Psoas muscle (tissue), 8 donors: Measurements from ENCODE around the gene OR2M2. TPM values are rescaled to one million over a fixed set of nuclear protein-coding genes. Genes with fewer than 3 reads are reported as not detected.

Experiments used
- ATAC-seq, 4 donors: fragments of 200-7000 bp; cut with Tn5 transposase; one replicate each; pipeline ENCODE4 v1.9.1; 2020; ENCODE audit warnings: moderate library complexity in 3 of 4, mild to moderate bottlenecking in 2 of 4
- DNase-seq, 2 donors: peaks; one replicate each; pipeline ENCODE4 v3.0.0-alpha.2; 2020
- H3K27ac ChIP-seq: fragments of 200-600 bp; one replicate; pipeline ENCODE4 v1.8.0; 2022
- H3K27me3 ChIP-seq, 3 donors: fragments of 200-600 bp in 1 of 3; one replicate each; pipeline versions ENCODE4 v1.6.1 to v1.8.0; 2013 to 2022; ENCODE audit warnings: low read length in 2 of 3, mild to moderate bottlenecking in 2 of 3, moderate library complexity in 1 of 3; ENCODE audit not compliant: insufficient read depth in 3 of 3
- H3K36me3 ChIP-seq, 2 donors: fragments of 200-600 bp in 1 of 2; one replicate each; pipeline versions ENCODE4 v1.6.1 to v1.8.0; 2013 to 2022; ENCODE audit warnings: low read depth in 1 of 2, mild to moderate bottlenecking in 1 of 2, moderate library complexity in 1 of 2; ENCODE audit not compliant: insufficient read depth in 1 of 2
- H3K4me1 ChIP-seq: fragments of 200-600 bp; one replicate; pipeline ENCODE4 v1.8.0; 2022
- H3K4me3 ChIP-seq: fragments of 200-600 bp; one replicate; pipeline ENCODE4 v1.8.0; 2022; ENCODE audit warnings: mild to moderate bottlenecking
- H3K9me3 ChIP-seq: fragments of 200-600 bp; one replicate; pipeline ENCODE4 v1.8.0; 2022
- WGBS, 3 donors: extraction: QIAGEN DNeasy Blood & Tissue Kit; methylation state at CpG; one replicate each; pipeline versions ENCODE4 v1.1.6 to v1.1.7; 2013; 5-methylcytosine and 5-hydroxymethylcytosine counted together
- intact Hi-C, 2 donors: fragments of 100-400 bp; cut with DNase I; formaldehyde crosslinking; loops; one replicate each; pipeline versions ENCODE4 v1.11.0 to v1.14.2; 2022
- polyA plus RNA-seq, 3 donors: library from polyadenylated mRNA; stranded (reverse); fragments of 200-250 nt; gene quantifications; one replicate each; pipeline ENCODE4 v1.2.3, GENCODE V29; 2013
- total RNA-seq, 4 donors: library from RNA; stranded (reverse); fragmentation: NEBNext Ultra II Directional in 2 of 4; extraction: Animal tissue kit (Norgen Biotek cat#: 25700) in 2 of 4; gene quantifications; one replicate each; pipeline versions ENCODE4 v1.2.1 to v1.2.4, GENCODE V29; 2021 to 2023
- TF ChIP-seq, protein P1 (sequence below): fragments of 200-600 bp; IDR thresholded peaks from one replicate; pipeline ENCODE4 v1.8.0; 2022; ENCODE audit warnings: antibody characterized with exemption
- donor health status: healthy with polysubstance abuse.
- donor health status: DM: no; HTN: no; CAD: no; lungs with moderate emphysema.
- donor health status: Bipolar disorder and iron deficiency.
- donor health status: healthy.
- donor health status: DM: yes; HTN: yes; CAD: no.
- donor health status: DM: no; HTN: no; CAD: no.
- donor health status: DM: no; HTN: no; CAD: no.
- donor health status: DM: yes; HTN: yes; CAD: no.

OR2M2 gene
- total and polyA plus RNA-seq, 7 donors: not detected

DNA sequence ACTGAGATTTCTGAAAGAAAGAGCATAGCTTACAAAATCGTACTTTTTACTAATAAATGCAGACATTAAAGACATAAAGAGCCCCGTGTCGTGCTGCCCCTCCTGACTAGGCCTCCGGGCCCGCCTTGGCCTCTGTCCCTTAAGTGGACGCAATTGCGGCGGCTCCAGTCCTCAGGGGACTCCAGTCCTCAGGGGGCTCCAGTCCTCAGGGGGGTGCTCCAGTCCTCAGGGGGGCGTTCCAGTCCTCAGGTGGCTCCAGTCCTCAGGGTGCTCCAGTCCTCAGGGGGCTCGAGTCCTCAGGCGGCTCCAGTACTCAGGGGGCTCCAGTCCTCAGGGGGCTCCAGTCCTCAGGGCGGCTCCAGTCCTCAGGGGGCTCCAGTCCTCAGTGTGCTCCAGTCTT lies 10.6 kb upstream of the OR2M2 start:
- TF ChIP-seq, protein P1, sequence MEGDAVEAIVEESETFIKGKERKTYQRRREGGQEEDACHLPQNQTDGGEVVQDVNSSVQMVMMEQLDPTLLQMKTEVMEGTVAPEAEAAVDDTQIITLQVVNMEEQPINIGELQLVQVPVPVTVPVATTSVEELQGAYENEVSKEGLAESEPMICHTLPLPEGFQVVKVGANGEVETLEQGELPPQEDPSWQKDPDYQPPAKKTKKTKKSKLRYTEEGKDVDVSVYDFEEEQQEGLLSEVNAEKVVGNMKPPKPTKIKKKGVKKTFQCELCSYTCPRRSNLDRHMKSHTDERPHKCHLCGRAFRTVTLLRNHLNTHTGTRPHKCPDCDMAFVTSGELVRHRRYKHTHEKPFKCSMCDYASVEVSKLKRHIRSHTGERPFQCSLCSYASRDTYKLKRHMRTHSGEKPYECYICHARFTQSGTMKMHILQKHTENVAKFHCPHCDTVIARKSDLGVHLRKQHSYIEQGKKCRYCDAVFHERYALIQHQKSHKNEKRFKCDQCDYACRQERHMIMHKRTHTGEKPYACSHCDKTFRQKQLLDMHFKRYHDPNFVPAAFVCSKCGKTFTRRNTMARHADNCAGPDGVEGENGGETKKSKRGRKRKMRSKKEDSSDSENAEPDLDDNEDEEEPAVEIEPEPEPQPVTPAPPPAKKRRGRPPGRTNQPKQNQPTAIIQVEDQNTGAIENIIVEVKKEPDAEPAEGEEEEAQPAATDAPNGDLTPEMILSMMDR: no peak
- Histone ChIP-seq H3K9me3 (no peaks in the 10 kb centered on the region), H3K27ac (no peak overlapping the region), H3K36me3 (no peaks in the 10 kb centered on the region), H3K4me3 (no peak overlapping the region), H3K27me3 (no peaks in the 10 kb centered on the region), H3K4me1 (no peaks in the 10 kb centered on the region)
- ATAC-seq (no peak), DNase-seq (no peak)
- WGBS, 3 donors: 79 to 87% (median 83%) methylated on average over 11 to 12 of the region's 12 CpGs
- intact Hi-C loops: no loop called here

DNA sequence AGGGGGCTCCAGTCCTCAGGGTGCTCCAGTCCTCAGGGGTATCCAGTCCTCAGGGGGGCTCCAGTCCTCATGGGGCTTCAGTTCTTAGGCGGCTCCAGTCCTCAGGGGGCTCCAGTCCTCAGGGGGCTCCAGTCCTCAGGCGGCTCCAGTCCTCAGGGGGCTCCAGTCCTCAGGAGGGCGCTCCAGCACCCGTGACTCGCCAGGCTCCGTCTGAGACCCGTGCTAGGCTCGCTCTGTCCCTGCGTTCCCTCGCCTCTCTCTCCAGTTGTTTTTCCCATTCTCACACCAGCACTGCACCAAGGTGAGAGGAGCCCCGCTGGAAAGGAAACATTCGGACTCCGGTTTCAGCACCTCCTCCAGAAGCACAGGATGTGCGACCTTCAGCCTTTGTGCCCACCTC lies 9.4 kb upstream of the OR2M2 start:
- TF ChIP-seq, protein P1: no peak
- 90 to 93% (median 90%) methylated on average over 14 of the region's 14 CpGs for WGBS, 3 donors
- ATAC-seq (no peak), DNase-seq (no peak)
- no peaks in the 10 kb centered on the region for H3K36me3 ChIP-seq
- H3K4me3 ChIP-seq: no peak overlapping the region
- intact Hi-C loops: no loop called here
- no peak overlapping the region for H3K27ac ChIP-seq
- no peaks in the 10 kb centered on the region for H3K9me3 ChIP-seq
- no peaks in the 10 kb centered on the region for H3K4me1 ChIP-seq
- no peaks in the 10 kb centered on the region for H3K27me3 ChIP-seq

DNA sequence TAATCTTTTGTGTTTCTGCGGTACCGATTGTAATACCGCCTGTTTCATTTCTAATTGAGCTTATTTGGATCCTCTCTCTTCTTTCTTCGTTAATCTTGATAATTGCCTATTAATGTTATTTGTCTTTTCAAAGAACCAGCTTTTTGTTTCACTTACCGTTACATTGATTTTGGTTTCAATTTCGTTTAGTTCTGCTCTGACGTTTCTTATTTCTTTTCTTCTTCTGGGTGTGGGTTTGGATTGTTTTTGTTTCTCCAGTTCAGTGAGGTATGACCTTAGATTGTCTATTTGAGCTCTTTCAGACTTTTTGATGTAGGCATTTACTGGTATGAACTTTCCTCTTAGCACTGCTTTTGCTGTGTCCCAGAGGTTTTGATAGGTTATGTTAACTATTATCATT lies 9.4 kb downstream of the OR2M2 start:
- Histone ChIP-seq H3K4me1 (no peaks in the 10 kb centered on the region), H3K9me3 (no peaks in the 10 kb centered on the region), H3K36me3 (no peaks in the 10 kb centered on the region), H3K27me3 (no peaks in the 10 kb centered on the region), H3K4me3 (no peak overlapping the region), H3K27ac (no peak overlapping the region)
- WGBS, 3 donors: 62 to 77% (median 68%) methylated on average over 7 of the region's 7 CpGs
- TF ChIP-seq, protein P1: no peak
- ATAC-seq (no peak), DNase-seq (no peak)
- intact Hi-C loops: no loop called here

DNA sequence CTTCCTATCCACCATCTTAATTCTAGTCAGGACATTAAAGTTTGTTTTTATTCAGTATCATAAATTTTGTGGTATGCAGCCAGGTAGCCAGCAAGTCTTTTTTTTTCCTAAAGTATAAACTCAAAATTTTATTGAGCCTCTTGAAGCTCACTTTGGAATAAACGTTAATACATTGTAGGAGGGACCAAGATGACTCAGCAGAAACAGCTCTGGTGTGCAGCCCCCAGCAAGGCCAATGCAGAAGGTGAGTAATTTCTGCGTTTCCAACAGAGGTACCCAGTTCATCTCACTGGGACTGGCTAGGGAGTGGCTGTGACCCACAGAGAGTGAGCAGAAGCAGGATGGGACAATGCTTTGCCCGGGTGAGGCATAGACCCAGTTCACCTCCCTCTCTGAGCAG lies 12.7 kb downstream of the OR2M2 start:
- TF ChIP-seq, protein P1: no peak
- 61 to 77% (median 64%) methylated on average over 3 of the region's 3 CpGs for WGBS, 3 donors

DNA sequence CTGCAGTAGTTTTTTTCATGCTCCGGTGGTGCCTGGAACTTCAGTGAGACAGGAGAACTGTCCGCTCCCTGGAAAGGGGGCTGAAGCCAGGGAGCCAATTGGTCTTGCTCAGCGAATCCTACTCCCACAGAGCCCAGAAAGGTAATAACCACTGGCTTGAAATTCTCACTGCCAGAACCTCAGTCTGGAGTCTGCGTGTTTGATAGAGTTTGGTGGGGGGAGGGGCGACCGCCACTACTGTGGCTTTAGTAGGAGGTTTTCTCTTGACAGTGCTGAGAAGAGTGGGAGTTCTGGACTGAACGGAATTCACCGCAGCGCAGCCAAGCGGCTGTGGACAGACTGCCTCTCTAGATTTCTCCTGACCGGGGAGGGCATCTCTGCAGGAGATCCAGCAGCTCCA lies 14.4 kb downstream of the OR2M2 start:
- intact Hi-C loops: no loop called here
- WGBS, 3 donors: 45 to 53% (median 46%) methylated on average over 11 of the region's 11 CpGs
- no peaks in the 10 kb centered on the region for H3K4me1 ChIP-seq
- no peaks in the 10 kb centered on the region for H3K27me3 ChIP-seq
- no peak overlapping the region for H3K4me3 ChIP-seq
- H3K36me3 ChIP-seq: no peaks in the 10 kb centered on the region
- H3K27ac ChIP-seq: no peak overlapping the region
- ATAC-seq (no peak), DNase-seq (no peak)
- H3K9me3 ChIP-seq: no peaks in the 10 kb centered on the region
- TF ChIP-seq, protein P1: no peak

More for the DNA sequence above, 12.7 kb downstream of the OR2M2 start:
- no peaks in the 10 kb centered on the region for H3K4me1 ChIP-seq
- no peaks in the 10 kb centered on the region for H3K9me3 ChIP-seq
- intact Hi-C loops: no loop called here
- no peak for DNase-seq
- H3K4me3 ChIP-seq: no peak overlapping the region
- H3K27ac ChIP-seq: no peak overlapping the region
- no peak for ATAC-seq
- H3K36me3 ChIP-seq: no peaks in the 10 kb centered on the region
- H3K27me3 ChIP-seq: no peaks in the 10 kb centered on the region
